Esophagus squamous epithelium (tissue), 4 donors: ENCODE measurements around the gene TGM5.

Experiments used
- CTCF ChIP-seq, 6 experiments: fragments of 450-650 bp in 4 of 6; fragments of 200-600 bp in 2 of 6; sonication (generic) in 2 of 6; IDR thresholded peaks; one replicate each; pipeline ENCODE4 v1.5.1; 2016 to 2019; ENCODE audit warnings: antibody characterized with exemption in 6 of 6, mild to moderate bottlenecking in 4 of 6, moderate library complexity in 4 of 6
- POLR2A ChIP-seq, 4 donors: fragments of 450-650 bp; IDR thresholded peaks; one replicate each; pipeline ENCODE4 v1.6.1; 2017; ENCODE audit warnings: antibody characterized with exemption in 4 of 4, mild to moderate bottlenecking in 4 of 4, moderate library complexity in 3 of 4

- no peak for TF ChIP-seq CTCF (IDR thresholded peaks at IDR 0.05)
- no peak for TF ChIP-seq POLR2A (IDR thresholded peaks at IDR 0.05)
These were observed 80.8 kb downstream of the TGM5 start for GRCh38 chr15:43186003-43186353.
